GM21619 (cell line): ENCODE data around the gene MAL.
"Not testable (repeated sequence)": the region's sequence is repeated elsewhere in the genome, so short reads cannot be mapped to it uniquely, and the experiment has no call there.

ENCODE experiments used
- ATAC-seq: cut with Tn5 transposase; IDR thresholded peaks from one replicate; pipeline ENCODE4 v1.9.1; 2021; ENCODE audit not compliant: unreplicated experiment

The MAL gene

DNA sequence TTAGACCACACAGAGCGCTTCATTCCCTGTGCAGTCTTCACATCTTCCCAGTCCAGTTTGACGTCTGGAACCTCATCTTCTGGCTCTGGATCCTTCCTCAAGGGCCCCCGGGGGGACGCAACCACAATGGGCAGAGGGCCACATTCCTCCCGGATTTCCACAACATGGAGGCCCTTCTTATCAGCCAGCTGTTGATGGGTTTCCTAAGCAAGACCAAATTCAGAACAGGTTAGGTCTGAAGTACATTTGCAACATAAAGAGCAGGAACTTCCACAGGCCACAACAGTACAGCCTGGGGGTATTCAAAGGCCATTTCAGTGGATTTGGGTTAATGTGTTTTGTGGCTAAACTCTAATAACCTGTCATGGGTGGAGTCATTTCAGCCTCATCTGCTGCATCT is 61.9 kb downstream of the MAL start:
- ATAC-seq, result no peak

DNA sequence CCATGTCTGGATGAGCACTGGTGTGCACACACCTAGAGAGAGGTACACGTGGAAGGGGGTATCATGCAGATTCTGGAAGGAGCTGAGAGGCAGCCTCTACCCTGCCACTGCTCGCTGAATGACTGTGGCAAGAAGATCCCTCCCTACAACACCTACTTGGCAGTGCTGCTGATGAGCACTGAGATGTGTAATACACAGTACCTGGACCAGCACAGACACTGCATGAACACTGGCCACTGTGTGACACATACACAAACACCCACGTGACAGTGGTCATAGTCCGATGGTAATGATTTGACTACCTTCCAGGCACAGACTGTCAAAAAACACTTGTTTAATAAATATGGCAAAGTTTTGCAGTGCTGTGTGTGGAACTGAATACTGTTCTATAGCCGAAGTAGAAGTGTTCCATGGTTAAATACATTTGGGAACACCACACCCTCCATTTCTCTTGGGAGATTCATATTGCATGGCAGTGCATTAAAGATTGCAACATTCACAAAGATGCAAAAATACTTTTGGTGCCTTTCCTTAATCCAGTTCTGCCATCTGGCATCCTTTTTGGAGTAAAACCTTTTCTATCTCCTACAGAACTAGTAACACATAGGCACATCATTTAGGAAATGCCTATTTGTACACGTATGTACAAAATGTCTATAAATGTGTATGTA is 66.5 kb downstream of the MAL start:
- ATAC-seq, result no peak

- not testable (repeated sequence) for ATAC-seq
These were observed 72.8 kb downstream of the MAL start for GRCh38 chr2:95098273-95098672.

GRCh38 chr2:95099910-95100309 is 74.4 kb downstream of the MAL start:
- ATAC-seq, result no peak
